Measurements from ENCODE around the gene NBL1.

DNA sequence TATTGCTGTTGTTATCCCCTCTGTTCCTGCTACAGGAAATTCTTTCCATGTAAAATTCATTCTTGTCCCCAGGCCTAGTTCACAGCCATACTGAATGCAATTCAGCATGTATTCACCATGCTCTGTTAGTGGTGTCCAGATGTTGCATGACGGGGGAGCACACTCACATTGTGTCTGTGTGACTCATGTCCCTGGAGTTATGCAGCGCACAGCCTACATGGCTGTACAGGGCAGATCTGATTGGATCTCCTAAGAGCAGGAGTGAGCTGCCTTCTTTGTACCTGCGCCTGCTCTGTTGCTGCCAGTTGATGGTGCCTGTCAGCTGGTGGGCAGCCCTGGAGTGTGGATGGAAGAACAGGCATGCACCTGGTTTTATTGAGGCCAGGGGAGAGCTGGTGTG, 38.1 kb downstream of the NBL1 start:
- TF ChIP-seq, protein P1, sequence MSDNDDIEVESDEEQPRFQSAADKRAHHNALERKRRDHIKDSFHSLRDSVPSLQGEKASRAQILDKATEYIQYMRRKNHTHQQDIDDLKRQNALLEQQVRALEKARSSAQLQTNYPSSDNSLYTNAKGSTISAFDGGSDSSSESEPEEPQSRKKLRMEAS (IDR thresholded peaks at IDR 0.05; ENCODE audit: low read depth, low read length): no peak
- TF ChIP-seq, protein P2, sequence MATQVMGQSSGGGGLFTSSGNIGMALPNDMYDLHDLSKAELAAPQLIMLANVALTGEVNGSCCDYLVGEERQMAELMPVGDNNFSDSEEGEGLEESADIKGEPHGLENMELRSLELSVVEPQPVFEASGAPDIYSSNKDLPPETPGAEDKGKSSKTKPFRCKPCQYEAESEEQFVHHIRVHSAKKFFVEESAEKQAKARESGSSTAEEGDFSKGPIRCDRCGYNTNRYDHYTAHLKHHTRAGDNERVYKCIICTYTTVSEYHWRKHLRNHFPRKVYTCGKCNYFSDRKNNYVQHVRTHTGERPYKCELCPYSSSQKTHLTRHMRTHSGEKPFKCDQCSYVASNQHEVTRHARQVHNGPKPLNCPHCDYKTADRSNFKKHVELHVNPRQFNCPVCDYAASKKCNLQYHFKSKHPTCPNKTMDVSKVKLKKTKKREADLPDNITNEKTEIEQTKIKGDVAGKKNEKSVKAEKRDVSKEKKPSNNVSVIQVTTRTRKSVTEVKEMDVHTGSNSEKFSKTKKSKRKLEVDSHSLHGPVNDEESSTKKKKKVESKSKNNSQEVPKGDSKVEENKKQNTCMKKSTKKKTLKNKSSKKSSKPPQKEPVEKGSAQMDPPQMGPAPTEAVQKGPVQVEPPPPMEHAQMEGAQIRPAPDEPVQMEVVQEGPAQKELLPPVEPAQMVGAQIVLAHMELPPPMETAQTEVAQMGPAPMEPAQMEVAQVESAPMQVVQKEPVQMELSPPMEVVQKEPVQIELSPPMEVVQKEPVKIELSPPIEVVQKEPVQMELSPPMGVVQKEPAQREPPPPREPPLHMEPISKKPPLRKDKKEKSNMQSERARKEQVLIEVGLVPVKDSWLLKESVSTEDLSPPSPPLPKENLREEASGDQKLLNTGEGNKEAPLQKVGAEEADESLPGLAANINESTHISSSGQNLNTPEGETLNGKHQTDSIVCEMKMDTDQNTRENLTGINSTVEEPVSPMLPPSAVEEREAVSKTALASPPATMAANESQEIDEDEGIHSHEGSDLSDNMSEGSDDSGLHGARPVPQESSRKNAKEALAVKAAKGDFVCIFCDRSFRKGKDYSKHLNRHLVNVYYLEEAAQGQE (IDR thresholded peaks at IDR 0.05; ENCODE audit: low read depth, low read length): no peak
- TF ChIP-seq, protein P3, sequence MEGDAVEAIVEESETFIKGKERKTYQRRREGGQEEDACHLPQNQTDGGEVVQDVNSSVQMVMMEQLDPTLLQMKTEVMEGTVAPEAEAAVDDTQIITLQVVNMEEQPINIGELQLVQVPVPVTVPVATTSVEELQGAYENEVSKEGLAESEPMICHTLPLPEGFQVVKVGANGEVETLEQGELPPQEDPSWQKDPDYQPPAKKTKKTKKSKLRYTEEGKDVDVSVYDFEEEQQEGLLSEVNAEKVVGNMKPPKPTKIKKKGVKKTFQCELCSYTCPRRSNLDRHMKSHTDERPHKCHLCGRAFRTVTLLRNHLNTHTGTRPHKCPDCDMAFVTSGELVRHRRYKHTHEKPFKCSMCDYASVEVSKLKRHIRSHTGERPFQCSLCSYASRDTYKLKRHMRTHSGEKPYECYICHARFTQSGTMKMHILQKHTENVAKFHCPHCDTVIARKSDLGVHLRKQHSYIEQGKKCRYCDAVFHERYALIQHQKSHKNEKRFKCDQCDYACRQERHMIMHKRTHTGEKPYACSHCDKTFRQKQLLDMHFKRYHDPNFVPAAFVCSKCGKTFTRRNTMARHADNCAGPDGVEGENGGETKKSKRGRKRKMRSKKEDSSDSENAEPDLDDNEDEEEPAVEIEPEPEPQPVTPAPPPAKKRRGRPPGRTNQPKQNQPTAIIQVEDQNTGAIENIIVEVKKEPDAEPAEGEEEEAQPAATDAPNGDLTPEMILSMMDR (IDR thresholded peaks at IDR 0.05 in 2 of 3, conservative IDR thresholded peaks at IDR 0.05 in 1 of 3; ENCODE audit: control insufficient read depth in 2 of 3, extremely low read depth in 1 of 3, insufficient read depth in 1 of 3, low read depth in 3 of 3, low read length in 3 of 3): no peak
- TF ChIP-seq POLR2A (IDR thresholded peaks at IDR 0.05; ENCODE audit: low read depth, low read length) (no peak), TAF1 (IDR thresholded peaks at IDR 0.05; ENCODE audit: borderline replicate concordance, low read depth, low read length) (no peak), RAD51 (IDR thresholded peaks at IDR 0.05) (no peak), WRNIP1 (IDR thresholded peaks at IDR 0.05; ENCODE audit: borderline replicate concordance, low read depth, low read length) (no peak), POLR2AphosphoS2 (IDR thresholded peaks at IDR 0.05; ENCODE audit: low read depth, low read length) (no peak)
- TF ChIP-seq, protein P4, sequence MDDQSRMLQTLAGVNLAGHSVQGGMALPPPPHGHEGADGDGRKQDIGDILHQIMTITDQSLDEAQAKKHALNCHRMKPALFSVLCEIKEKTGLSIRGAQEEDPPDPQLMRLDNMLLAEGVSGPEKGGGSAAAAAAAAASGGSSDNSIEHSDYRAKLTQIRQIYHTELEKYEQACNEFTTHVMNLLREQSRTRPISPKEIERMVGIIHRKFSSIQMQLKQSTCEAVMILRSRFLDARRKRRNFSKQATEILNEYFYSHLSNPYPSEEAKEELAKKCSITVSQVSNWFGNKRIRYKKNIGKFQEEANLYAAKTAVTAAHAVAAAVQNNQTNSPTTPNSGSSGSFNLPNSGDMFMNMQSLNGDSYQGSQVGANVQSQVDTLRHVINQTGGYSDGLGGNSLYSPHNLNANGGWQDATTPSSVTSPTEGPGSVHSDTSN (IDR thresholded peaks at IDR 0.05; ENCODE audit: insufficient replicate concordance, low read depth, low read length): no peak
- TF ChIP-seq, protein P5, sequence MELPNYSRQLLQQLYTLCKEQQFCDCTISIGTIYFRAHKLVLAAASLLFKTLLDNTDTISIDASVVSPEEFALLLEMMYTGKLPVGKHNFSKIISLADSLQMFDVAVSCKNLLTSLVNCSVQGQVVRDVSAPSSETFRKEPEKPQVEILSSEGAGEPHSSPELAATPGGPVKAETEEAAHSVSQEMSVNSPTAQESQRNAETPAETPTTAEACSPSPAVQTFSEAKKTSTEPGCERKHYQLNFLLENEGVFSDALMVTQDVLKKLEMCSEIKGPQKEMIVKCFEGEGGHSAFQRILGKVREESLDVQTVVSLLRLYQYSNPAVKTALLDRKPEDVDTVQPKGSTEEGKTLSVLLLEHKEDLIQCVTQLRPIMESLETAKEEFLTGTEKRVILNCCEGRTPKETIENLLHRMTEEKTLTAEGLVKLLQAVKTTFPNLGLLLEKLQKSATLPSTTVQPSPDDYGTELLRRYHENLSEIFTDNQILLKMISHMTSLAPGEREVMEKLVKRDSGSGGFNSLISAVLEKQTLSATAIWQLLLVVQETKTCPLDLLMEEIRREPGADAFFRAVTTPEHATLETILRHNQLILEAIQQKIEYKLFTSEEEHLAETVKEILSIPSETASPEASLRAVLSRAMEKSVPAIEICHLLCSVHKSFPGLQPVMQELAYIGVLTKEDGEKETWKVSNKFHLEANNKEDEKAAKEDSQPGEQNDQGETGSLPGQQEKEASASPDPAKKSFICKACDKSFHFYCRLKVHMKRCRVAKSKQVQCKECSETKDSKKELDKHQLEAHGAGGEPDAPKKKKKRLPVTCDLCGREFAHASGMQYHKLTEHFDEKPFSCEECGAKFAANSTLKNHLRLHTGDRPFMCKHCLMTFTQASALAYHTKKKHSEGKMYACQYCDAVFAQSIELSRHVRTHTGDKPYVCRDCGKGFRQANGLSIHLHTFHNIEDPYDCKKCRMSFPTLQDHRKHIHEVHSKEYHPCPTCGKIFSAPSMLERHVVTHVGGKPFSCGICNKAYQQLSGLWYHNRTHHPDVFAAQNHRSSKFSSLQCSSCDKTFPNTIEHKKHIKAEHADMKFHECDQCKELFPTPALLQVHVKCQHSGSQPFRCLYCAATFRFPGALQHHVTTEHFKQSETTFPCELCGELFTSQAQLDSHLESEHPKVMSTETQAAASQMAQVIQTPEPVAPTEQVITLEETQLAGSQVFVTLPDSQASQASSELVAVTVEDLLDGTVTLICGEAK (IDR thresholded peaks at IDR 0.05; ENCODE audit: borderline replicate concordance): no peak
- TF ChIP-seq, protein P6, sequence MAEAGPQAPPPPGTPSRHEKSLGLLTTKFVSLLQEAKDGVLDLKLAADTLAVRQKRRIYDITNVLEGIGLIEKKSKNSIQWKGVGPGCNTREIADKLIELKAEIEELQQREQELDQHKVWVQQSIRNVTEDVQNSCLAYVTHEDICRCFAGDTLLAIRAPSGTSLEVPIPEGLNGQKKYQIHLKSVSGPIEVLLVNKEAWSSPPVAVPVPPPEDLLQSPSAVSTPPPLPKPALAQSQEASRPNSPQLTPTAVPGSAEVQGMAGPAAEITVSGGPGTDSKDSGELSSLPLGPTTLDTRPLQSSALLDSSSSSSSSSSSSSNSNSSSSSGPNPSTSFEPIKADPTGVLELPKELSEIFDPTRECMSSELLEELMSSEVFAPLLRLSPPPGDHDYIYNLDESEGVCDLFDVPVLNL (IDR thresholded peaks at IDR 0.05; ENCODE audit: low read depth, low read length): no peak

Data from GM12878 (cell line).